Endodermal cell (in vitro differentiated cells): ENCODE measurements around the gene FYN. TPM values are rescaled to one million over a fixed set of nuclear protein-coding genes. Genes with fewer than 3 reads are reported as not detected.

Source experiments
- DNase-seq: peaks from one replicate; pipeline ENCODE4 v3.0.0-alpha.2; 2017
- H3K27ac ChIP-seq: 2 replicates; pipeline ENCODE4 v1.5.1; 2013; ENCODE audit warnings: mild to moderate bottlenecking, low read depth, low read length, moderate library complexity
- H3K27me3 ChIP-seq: 2 replicates; pipeline ENCODE4 v1.6.1; 2013; ENCODE audit warnings: mild to moderate bottlenecking, low read length, moderate library complexity; ENCODE audit not compliant: insufficient read depth, control insufficient read depth, poor library complexity, severe bottlenecking
- H3K36me3 ChIP-seq: 2 replicates; pipeline ENCODE4 v1.7.0; 2013; ENCODE audit warnings: mild to moderate bottlenecking, low read length, moderate library complexity; ENCODE audit not compliant: control insufficient read depth, insufficient read depth
- H3K4me1 ChIP-seq: one replicate; pipeline ENCODE4 v1.7.0; 2013; ENCODE audit warnings: low read length; ENCODE audit not compliant: control insufficient read depth, insufficient read depth
- H3K4me3 ChIP-seq: 2 replicates; pipeline ENCODE4 v1.5.1; 2013; ENCODE audit warnings: mild to moderate bottlenecking, low read length, moderate library complexity
- H3K9ac ChIP-seq: 2 replicates; pipeline ENCODE4 v1.6.1; 2013; ENCODE audit warnings: mild to moderate bottlenecking, low read length, moderate library complexity; ENCODE audit not compliant: poor library complexity, severe bottlenecking; ENCODE audit errors: extremely low read depth
- H3K9me3 ChIP-seq: 2 replicates; pipeline ENCODE4 v1.6.1; 2013; ENCODE audit warnings: mild to moderate bottlenecking, low read length, moderate library complexity; ENCODE audit not compliant: control insufficient read depth
- H3K27ac Mint-ChIP-seq: 2 replicates; pipeline ENCODE4 v1.8.0; 2020; ENCODE audit warnings: mixed read lengths
- H3K27me3 Mint-ChIP-seq: 2 replicates; pipeline ENCODE4 v1.8.0; 2021; ENCODE audit warnings: mild to moderate bottlenecking, mixed read lengths; ENCODE audit not compliant: insufficient read depth
- H3K36me3 Mint-ChIP-seq: 2 replicates; pipeline ENCODE4 v1.8.0; 2020; ENCODE audit warnings: low read depth, mixed read lengths
- H3K4me1 Mint-ChIP-seq: 2 replicates; pipeline ENCODE4 v1.8.0; 2020; ENCODE audit warnings: mixed read lengths
- H3K4me3 Mint-ChIP-seq: 2 replicates; pipeline ENCODE4 v1.8.0; 2020; ENCODE audit warnings: mild to moderate bottlenecking, moderate library complexity, mixed read lengths
- H3K9me3 Mint-ChIP-seq: 2 replicates; pipeline ENCODE4 v1.8.0; 2020; ENCODE audit warnings: mild to moderate bottlenecking, mixed read lengths
- CTCF ChIP-seq: fragments of 200-600 bp; sonication (generic); conservative IDR thresholded peaks from 2 replicates; pipeline ENCODE4 v1.5.0; 2021; ENCODE audit warnings: antibody characterized with exemption, mild to moderate bottlenecking
- WGBS, 2 experiments: methylation state at CpG; one replicate each; pipeline versions ENCODE4 v1.1.5 to v1.1.7; 2013; ENCODE audit warnings: missing lambda C conversion rate in 2 of 2, mixed read lengths in 1 of 2; ENCODE audit not compliant: insufficient coverage in 1 of 2, insufficient read length in 1 of 2; 5-methylcytosine and 5-hydroxymethylcytosine counted together
- total RNA-seq, 2 donors: library from RNA; stranded (reverse); fragmentation: NEBNext Ultra II Directional in 1 of 2; extraction: Animal tissue kit (Norgen Biotek cat#: 25700) in 1 of 2; gene quantifications; 2 replicates in 1 of 2; 3 replicates in 1 of 2; pipeline ENCODE4 v1.2.1, GENCODE V29; 2021

The FYN gene
- total RNA-seq, 2 donors from 2014 or later = 70.0 to 96.4 TPM

GRCh38 chr6:111871725-111872400 is 1.4 kb downstream of the FYN start:
- peak overlapping the region; percentile 91 for H3K27ac ChIP-seq
- H3K4me1 ChIP-seq = no peaks in the 10 kb centered on the region
- H3K9ac ChIP-seq = peak overlapping the region; percentile 52
- peaks cover 15% of the 10 kb centered on the region for H3K9me3 ChIP-seq
- H3K27ac Mint-ChIP-seq = peak overlapping the region; percentile 86
- no peak for TF ChIP-seq CTCF
- H3K36me3 ChIP-seq = peaks cover 9% of the 10 kb centered on the region
- peak overlapping the region; percentile 95 for H3K4me3 ChIP-seq
- H3K27me3 ChIP-seq = no peaks in the 10 kb centered on the region
- peaks cover 9% of the 10 kb centered on the region for H3K9me3 Mint-ChIP-seq
- H3K27me3 Mint-ChIP-seq = peaks cover 18% of the 10 kb centered on the region
- peaks cover 37% of the 10 kb centered on the region for H3K4me1 Mint-ChIP-seq
- H3K4me3 Mint-ChIP-seq = peak overlapping the region; percentile 78
- peak; percentile 64 for DNase-seq
- H3K36me3 Mint-ChIP-seq = peaks cover 4% of the 10 kb centered on the region
- WGBS, 2 experiments = 3 to 4% methylated on average over 8 to 12 of the region's 13 CpGs

GRCh38 chr6:111871207-111871606 is 2.0 kb downstream of the FYN start:
- H3K27ac ChIP-seq = peak overlapping the region; percentile 91

GRCh38 chr6:111870742-111871064 is 2.5 kb downstream of the FYN start:
- no peaks in the 10 kb centered on the region for H3K27me3 ChIP-seq
- no peak overlapping the region for H3K9ac ChIP-seq
- H3K9me3 Mint-ChIP-seq = peaks cover 9% of the 10 kb centered on the region
- 57 to 59% methylated on average over 1 to 2 of the region's 4 CpGs for WGBS, 2 experiments
- peak overlapping the region; percentile 95 for H3K4me3 ChIP-seq
- H3K4me1 Mint-ChIP-seq = peaks cover 47% of the 10 kb centered on the region
- H3K36me3 Mint-ChIP-seq = peaks cover 4% of the 10 kb centered on the region
- no peak overlapping the region for H3K27ac ChIP-seq
- H3K27me3 Mint-ChIP-seq = peaks cover 15% of the 10 kb centered on the region
- no peak for DNase-seq
- no peaks in the 10 kb centered on the region for H3K4me1 ChIP-seq
- H3K9me3 ChIP-seq = peaks cover 15% of the 10 kb centered on the region
- peak overlapping the region; percentile 45 for H3K27ac Mint-ChIP-seq
- no peak for TF ChIP-seq CTCF
- peak overlapping the region; percentile 78 for H3K4me3 Mint-ChIP-seq
- peaks cover 9% of the 10 kb centered on the region for H3K36me3 ChIP-seq

More at GRCh38 chr6:111871207-111871606, 2.0 kb downstream of the FYN start:
- Histone ChIP-seq H3K9me3 (peaks cover 15% of the 10 kb centered on the region), H3K4me1 (no peaks in the 10 kb centered on the region), H3K36me3 (peaks cover 9% of the 10 kb centered on the region), H3K9ac (peak overlapping the region; percentile 52), H3K4me3 (peak overlapping the region; percentile 95), H3K27me3 (no peaks in the 10 kb centered on the region)
- H3K27ac Mint-ChIP-seq = peak overlapping the region; percentile 73
- H3K4me1 Mint-ChIP-seq = peaks cover 42% of the 10 kb centered on the region
- 13 to 47% methylated on average over 2 to 3 of the region's 3 CpGs for WGBS, 2 experiments
- H3K4me3 Mint-ChIP-seq = peak overlapping the region; percentile 78
- peaks cover 9% of the 10 kb centered on the region for H3K9me3 Mint-ChIP-seq
- TF ChIP-seq CTCF = no peak
- H3K36me3 Mint-ChIP-seq = peaks cover 4% of the 10 kb centered on the region
- H3K27me3 Mint-ChIP-seq = peaks cover 18% of the 10 kb centered on the region
- DNase-seq = no peak
